Measurements from ENCODE around the gene LMX1A.

DNA sequence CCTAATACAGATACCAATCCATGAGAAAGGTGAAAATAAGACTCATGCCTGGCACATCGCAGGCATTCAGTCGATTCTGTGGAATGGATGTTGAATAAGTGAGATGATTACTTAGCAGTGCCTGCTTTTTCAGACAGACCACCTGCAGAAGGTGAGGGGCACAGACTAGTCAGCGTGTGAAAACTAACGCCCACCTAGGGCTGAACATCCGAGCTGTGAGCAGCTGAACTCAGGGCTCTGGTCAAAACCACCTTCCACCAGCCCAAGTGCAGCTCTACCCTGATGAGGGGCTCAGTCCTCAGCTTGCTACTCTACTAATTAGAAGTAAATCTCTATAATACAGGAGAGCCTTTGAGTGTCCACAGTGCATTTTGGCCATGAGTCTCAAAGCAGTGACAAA, 32.5 kb downstream of the LMX1A start:
- TF ChIP-seq, protein P1, sequence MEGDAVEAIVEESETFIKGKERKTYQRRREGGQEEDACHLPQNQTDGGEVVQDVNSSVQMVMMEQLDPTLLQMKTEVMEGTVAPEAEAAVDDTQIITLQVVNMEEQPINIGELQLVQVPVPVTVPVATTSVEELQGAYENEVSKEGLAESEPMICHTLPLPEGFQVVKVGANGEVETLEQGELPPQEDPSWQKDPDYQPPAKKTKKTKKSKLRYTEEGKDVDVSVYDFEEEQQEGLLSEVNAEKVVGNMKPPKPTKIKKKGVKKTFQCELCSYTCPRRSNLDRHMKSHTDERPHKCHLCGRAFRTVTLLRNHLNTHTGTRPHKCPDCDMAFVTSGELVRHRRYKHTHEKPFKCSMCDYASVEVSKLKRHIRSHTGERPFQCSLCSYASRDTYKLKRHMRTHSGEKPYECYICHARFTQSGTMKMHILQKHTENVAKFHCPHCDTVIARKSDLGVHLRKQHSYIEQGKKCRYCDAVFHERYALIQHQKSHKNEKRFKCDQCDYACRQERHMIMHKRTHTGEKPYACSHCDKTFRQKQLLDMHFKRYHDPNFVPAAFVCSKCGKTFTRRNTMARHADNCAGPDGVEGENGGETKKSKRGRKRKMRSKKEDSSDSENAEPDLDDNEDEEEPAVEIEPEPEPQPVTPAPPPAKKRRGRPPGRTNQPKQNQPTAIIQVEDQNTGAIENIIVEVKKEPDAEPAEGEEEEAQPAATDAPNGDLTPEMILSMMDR (optimal IDR thresholded peaks at IDR 0.05 in 1 of 3, IDR thresholded peaks at IDR 0.05 in 1 of 3, conservative IDR thresholded peaks at IDR 0.05 in 1 of 3; ENCODE audit: extremely low read depth in 1 of 3, insufficient read depth in 2 of 3, low read length in 3 of 3), result no peak
- no peak for TF ChIP-seq EZH2 (IDR thresholded peaks at IDR 0.05; ENCODE audit: low read length)

Measured in keratinocyte (primary cell).